T47D (cell line): ENCODE measurements around the gene MCCC1.

ENCODE experiments used
- DNase-seq, 2 experiments: peaks; one replicate each; pipeline versions ENCODE4 v3.0.0 to v3.0.0-alpha.2; 2011 to 2012; ENCODE audit warnings: low read depth in 1 of 2, low spot score in 1 of 2
- JUND ChIP-seq: IDR thresholded peaks from 2 replicates; pipeline ENCODE4 v1.6.1; 2012; ENCODE audit warnings: low read depth
- in situ Hi-C: cut with HindIII; loops from 2 replicates; pipeline ENCODE4 v1.10.0; 2016; ENCODE audit warnings: low sequenced_read_pairs, low pct_unique_long_range_greater_than_20kb

MCCC1 gene

DNA sequence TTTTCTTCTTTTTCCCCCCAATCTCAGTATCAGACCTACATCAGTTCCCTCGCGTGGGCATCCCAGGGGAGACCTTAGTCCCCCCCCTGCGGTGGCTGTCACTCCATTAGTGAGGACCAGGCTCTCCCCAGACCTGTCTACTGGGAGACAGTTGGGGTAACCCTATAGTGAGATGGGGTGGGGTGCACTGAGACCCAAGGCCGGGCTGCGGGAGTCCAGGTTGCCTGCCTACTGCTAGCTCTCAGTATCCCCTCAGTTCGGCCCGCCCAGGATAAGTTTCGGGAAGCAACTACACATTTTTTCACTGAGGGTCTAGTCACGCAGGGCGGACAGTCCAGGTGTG, 118.3 kb downstream of the MCCC1 start:
- no peak for TF ChIP-seq JUND
- in situ Hi-C loops: no loop called here
- DNase-seq: no peak

GRCh38 chr3:182980204-182981037, 118.9 kb downstream of the MCCC1 start, which contains the start of gene DCUN1D1:
TSS of gene DCUN1D1 (minus strand) at chr3:182980538. CDS start at chr3:182980489, 49 bp downstream.
- in situ Hi-C loops: no loop called here
- DNase-seq: peak; percentile 95 to 99
- TF ChIP-seq JUND: no peak

- in situ Hi-C loops: no loop called here
- DNase-seq: peak; percentile 41 to 65
- TF ChIP-seq JUND: no peak
Observed at GRCh38 chr3:182979674-182980191, 119.6 kb downstream of the MCCC1 start.

DNA sequence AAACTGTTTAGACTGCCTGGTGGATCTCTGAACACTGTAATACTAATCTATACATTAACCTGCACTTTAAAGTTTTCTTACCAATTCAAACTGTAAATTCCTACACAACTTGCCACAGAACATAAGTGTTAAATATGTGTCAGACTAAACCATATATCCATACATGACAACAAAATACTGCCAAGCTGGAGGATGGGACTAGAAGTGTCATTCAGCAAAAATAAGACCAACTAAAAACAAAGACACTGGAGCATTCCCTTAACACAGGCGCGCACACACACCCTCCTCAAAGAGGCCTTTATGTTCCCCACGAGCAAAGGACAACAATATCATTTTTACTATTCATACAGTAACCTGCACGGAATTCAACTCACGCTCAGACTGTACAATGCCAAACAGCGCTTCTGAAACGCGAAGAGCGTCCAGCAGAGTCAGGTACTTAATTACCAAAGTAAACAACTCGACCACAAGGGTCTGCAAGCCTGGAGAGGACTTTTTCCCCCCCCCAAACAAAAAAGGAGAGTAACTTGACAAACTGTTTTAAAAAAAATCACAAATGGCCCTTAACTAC, 120.1 kb downstream of the MCCC1 start:
- TF ChIP-seq JUND: no peak
- in situ Hi-C loops: no loop called here
- peak in 1 of 2 experiments; percentile 52 for DNase-seq

DNA sequence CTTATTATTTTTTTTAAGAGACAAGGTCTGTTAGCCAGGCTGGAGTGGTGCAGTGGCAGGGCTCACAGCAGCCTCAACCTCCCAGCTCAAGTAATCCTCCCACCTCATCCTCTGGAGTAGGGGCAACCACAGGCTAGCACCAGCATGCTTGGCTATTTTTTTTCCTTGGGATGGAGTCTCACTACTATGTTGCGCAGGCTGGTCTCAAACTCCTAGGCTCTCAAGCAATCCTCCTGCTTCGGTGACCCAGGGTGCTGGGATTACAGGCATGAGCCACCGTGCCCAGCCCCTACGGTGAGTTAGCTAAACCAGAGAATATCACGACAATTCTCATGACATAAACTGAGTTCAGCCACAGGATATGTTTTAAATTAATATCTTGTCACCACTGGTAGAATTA, 120.9 kb downstream of the MCCC1 start:
- TF ChIP-seq JUND: no peak
- in situ Hi-C loops: no loop called here
- DNase-seq: no peak

DNA sequence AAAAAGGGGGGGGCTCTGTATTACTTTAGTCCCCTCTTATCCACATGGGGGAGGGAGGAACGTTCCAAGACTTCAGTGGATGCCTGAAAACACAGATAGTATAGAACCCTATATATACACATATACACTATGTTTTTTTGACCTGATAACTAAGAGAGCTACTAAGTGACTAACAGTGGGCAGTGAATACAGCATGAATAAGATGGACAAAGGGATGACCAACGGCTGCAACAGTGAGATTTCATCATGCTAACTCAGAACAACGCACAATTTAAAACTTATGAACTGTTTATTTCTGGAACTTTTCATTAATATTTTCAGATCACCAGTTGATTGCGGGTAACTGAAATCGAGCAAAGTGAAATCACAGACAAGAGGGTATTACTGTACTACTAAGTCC, 126.2 kb downstream of the MCCC1 start:
- in situ Hi-C loops: no loop called here
- TF ChIP-seq JUND: no peak
- no peak for DNase-seq

DNA sequence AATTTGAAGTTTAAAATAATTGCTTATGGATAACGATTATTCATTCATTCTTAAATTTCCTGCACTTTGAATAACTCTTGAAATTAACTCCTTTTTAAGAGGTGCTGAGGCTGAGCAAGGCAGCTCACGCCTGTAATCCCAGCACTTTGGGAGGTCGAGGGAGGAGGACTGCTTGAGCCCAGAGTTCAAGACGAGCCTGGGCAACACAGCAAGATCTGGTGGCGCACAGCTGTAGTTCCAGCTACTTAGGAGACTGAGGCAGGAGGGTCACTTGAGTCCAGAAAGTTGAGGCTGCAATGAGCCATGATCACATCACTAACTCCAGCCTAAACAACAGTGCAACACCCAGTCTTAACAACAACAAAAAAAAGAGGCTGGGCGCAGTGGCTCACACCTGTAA, 126.9 kb downstream of the MCCC1 start:
- no peak for TF ChIP-seq JUND
- in situ Hi-C loops: no loop called here
- DNase-seq: no peak

DNA sequence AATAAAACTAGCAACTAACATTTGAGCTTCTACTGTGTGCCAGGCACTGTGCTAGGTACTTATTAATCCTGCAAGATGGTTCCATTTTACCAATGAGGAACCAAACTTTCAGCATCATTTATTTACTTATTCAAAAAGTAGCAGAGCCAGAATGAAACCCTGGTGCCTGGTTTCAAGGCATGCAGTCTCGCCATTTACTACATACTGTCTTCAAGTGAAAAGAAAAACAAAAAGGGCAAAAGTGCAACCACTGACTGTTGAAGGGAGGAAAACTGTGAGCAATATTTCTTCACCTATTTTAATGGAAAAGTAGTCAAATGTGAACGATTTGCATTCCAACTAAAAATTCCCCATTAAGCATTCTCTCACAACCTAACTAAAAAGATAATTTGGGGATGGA, 127.7 kb downstream of the MCCC1 start:
- no peak for DNase-seq
- in situ Hi-C loops: no loop called here
- no peak for TF ChIP-seq JUND

GRCh38 chr3:182970811-182971418, 128.4 kb downstream of the MCCC1 start:
- DNase-seq: no peak
- in situ Hi-C loops: no loop called here
- TF ChIP-seq JUND: no peak

DNA sequence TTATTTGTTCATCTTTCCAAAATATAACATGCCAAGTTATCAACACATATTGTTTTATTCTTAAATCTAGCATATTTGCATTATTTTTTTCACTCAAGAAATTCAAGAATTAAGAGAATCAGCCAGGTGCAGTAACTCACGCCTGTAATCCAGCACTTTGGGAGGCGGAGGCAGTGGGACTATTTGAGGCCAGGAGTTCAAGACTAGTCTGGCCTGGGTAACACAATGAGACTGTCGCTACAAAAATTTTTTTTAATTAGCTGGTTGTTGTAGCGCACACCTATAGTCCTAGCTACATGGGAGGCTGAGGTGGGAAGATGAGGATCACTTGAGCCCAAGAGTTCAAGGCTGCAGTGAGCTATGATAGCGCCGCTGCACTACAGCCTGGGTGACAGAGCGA, 129.4 kb downstream of the MCCC1 start:
- no peak for DNase-seq
- no peak for TF ChIP-seq JUND
- in situ Hi-C loops: no loop called here

DNA sequence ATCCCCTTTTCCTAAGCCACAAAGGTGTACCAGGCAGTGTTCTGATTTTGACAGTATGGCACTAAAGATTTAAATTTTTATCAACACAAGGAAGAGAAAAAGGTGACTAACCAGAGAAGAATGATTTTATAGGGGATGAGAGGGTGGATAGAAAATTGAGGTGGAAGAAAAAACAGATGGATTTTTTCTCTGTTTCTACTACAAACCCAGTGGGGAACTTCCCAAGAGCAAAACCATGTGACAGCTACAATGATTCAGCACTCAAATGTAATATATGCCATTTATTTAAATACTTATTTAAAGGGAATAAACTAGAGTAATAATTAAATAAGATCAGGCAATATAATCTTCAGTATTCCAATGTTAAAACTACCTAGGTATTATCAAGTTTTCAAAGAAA, 130.0 kb downstream of the MCCC1 start:
- no peak for DNase-seq
- in situ Hi-C loops: no loop called here
- no peak for TF ChIP-seq JUND

GRCh38 chr3:182967218-182968204, 131.8 kb downstream of the MCCC1 start:
- no peak for TF ChIP-seq JUND
- in situ Hi-C loops: no loop called here
- no peak for DNase-seq
